Immature natural killer cell (primary cell): ENCODE data around the gene PSMC3IP. TPM values are rescaled to one million over a fixed set of nuclear protein-coding genes. Genes with fewer than 3 reads are reported as not detected.

Experiments used
- polyA plus RNA-seq, 3 donors: library from polyadenylated mRNA; unstranded; fragments of 300-500 nt; fragmentation: Illumina TruSeq; gene quantifications; one replicate each; pipeline ENCODE4 v1.2.3, GENCODE V29; 2021

Gene PSMC3IP
- polyA plus RNA-seq, 3 donors from 2014 or later: 0.91 to 3.0 (median 1.5) TPM

Other genes starting within 250 kb of the PSMC3IP start
- gene STAT3, start 189.3 kb downstream of the PSMC3IP start, polyA plus RNA-seq: 100 to 1,000 TPM; 110 to 205 (median 127) TPM
- not detected for gene CAVIN1, start 154.5 kb downstream of the PSMC3IP start, polyA plus RNA-seq
- gene ATP6V0A1, start 118.9 kb downstream of the PSMC3IP start, polyA plus RNA-seq: 1 to 10 TPM in 2 of 3 donors, under 1 TPM in 1; 0.76 to 4.2 (median 1.4) TPM
- 10 to 100 TPM; 28.1 to 43.5 (median 33.6) TPM for gene NAGLU, start 41.5 kb downstream of the PSMC3IP start, polyA plus RNA-seq
- 1 to 10 TPM in 1 of 3 donors, under 1 TPM in 1, not detected in 1; 0.99 to 1.9 TPM for gene HSD17B1, start 24.8 kb downstream of the PSMC3IP start, polyA plus RNA-seq
- gene COASY, start 15.6 kb downstream of the PSMC3IP start, polyA plus RNA-seq: 100 to 1,000 TPM in 1 of 3 donors, 10 to 100 TPM in 2; 54.1 to 136 (median 72.5) TPM
- 10 to 100 TPM; 25.0 to 41.0 (median 30.5) TPM for gene MLX, start 10.6 kb downstream of the PSMC3IP start, polyA plus RNA-seq
- gene RETREG3, start 31.6 kb upstream of the PSMC3IP start, polyA plus RNA-seq: 100 to 1,000 TPM; 132 to 168 (median 133) TPM
- gene TUBG1, start 32.0 kb upstream of the PSMC3IP start, polyA plus RNA-seq: 10 to 100 TPM in 2 of 3 donors, 1 to 10 TPM in 1; 6.0 to 16.9 (median 10.9) TPM
- gene TUBG2, start 81.6 kb upstream of the PSMC3IP start, polyA plus RNA-seq: 1 to 10 TPM; 1.3 to 4.0 (median 3.4) TPM
- gene PLEKHH3, start 99.3 kb upstream of the PSMC3IP start, polyA plus RNA-seq: not detected
- gene CCR10, start 104.1 kb upstream of the PSMC3IP start, polyA plus RNA-seq: under 1 TPM in 2 of 3 donors, not detected in 1; 0.17 to 0.26 TPM
- gene CNTNAP1, start 104.8 kb upstream of the PSMC3IP start, polyA plus RNA-seq: under 1 TPM in 1 of 3 donors, not detected in 2; 0.73 TPM
- gene EZH1, start 167.3 kb upstream of the PSMC3IP start, polyA plus RNA-seq: 10 to 100 TPM in 2 of 3 donors, 1 to 10 TPM in 1; 9.8 to 32.3 (median 19.5) TPM
- gene RAMP2, start 183.5 kb upstream of the PSMC3IP start, polyA plus RNA-seq: not detected
- gene VPS25, start 195.7 kb upstream of the PSMC3IP start, polyA plus RNA-seq: 10 to 100 TPM; 60.2 to 94.1 (median 90.2) TPM
- gene WNK4, start 202.9 kb upstream of the PSMC3IP start, polyA plus RNA-seq: not detected
- gene COA3, start 221.0 kb upstream of the PSMC3IP start, polyA plus RNA-seq: 100 to 1,000 TPM; 162 to 221 (median 186) TPM
- under 1 TPM in 2 of 3 donors, not detected in 1; 0.10 to 0.40 TPM for gene CNTD1, start 221.1 kb upstream of the PSMC3IP start, polyA plus RNA-seq
- gene BECN1, start 246.6 kb upstream of the PSMC3IP start, polyA plus RNA-seq: 100 to 1,000 TPM in 2 of 3 donors, 10 to 100 TPM in 1; 97.6 to 163 (median 135) TPM